HepG2 (cell line): ENCODE results near the gene SLC28A1. TPM values are rescaled to one million over a fixed set of nuclear protein-coding genes. Genes with fewer than 3 reads are reported as not detected.

Experiments
- AGO1 ChIP-seq: fragments of 200-400 bp; formaldehyde crosslinking; IDR thresholded peaks from 2 replicates; pipeline ENCODE4 v1.6.1; 2017; ENCODE audit warnings: mild to moderate bottlenecking, low read depth, low read length, moderate library complexity; ENCODE audit not compliant: poor library complexity, severe bottlenecking
- ARID5B ChIP-seq: IDR thresholded peaks from 2 replicates; pipeline ENCODE4 v1.4.0; 2020; ENCODE audit warnings: mild to moderate bottlenecking, missing genetic modification reagents
- ATF7-NPFF ChIP-seq: sonication (generic); formaldehyde crosslinking; IDR thresholded peaks from 2 replicates; pipeline ENCODE4 v1.8.1; 2023; ENCODE audit warnings: mild to moderate bottlenecking, low read depth, missing genetic modification reagents, moderate library complexity
- FOXA1 ChIP-seq, 2 experiments: fragments of 450-650 bp in 1 of 2; sonication (generic) in 1 of 2; formaldehyde crosslinking in 1 of 2; IDR thresholded peaks; 2 replicates each; pipeline versions ENCODE4 v1.4.0 to v1.6.1; 2016 to 2020; ENCODE audit warnings: missing genetic modification reagents in 1 of 2
- IKZF4 ChIP-seq: sonication (generic); formaldehyde crosslinking; IDR thresholded peaks from 2 replicates; pipeline ENCODE4 v1.5.1; 2020; ENCODE audit warnings: borderline replicate concordance, mild to moderate bottlenecking, low read depth, missing genetic modification reagents; ENCODE audit errors: not compliant biosample characterization
- MXD3 ChIP-seq: IDR thresholded peaks from 2 replicates; pipeline ENCODE4 v1.6.1; 2016; ENCODE audit warnings: mild to moderate bottlenecking, missing biosample characterization, missing genetic modification reagents
- POLR2AphosphoS5 ChIP-seq: IDR thresholded peaks from 2 replicates; pipeline ENCODE4 v1.6.1; 2012; ENCODE audit warnings: low read depth, low read length
- SAP130 ChIP-seq: IDR thresholded peaks from 2 replicates; pipeline ENCODE4 v1.6.1; 2016; ENCODE audit warnings: low read depth
- SOX5 ChIP-seq: IDR thresholded peaks from 2 replicates; pipeline ENCODE4 v1.6.1; 2016; ENCODE audit warnings: borderline replicate concordance
- ZBTB38 ChIP-seq: sonication (generic); formaldehyde crosslinking; IDR thresholded peaks from 2 replicates; pipeline ENCODE4 v1.5.1; 2020; ENCODE audit warnings: mild to moderate bottlenecking, missing genetic modification reagents
- ZNF24 ChIP-seq: fragments of 450-650 bp; IDR thresholded peaks from 2 replicates; pipeline ENCODE4 v1.6.1; 2017; ENCODE audit warnings: antibody characterized with exemption, mild to moderate bottlenecking
- ZNF431 ChIP-seq: sonication (generic); formaldehyde crosslinking; IDR thresholded peaks from 2 replicates; pipeline ENCODE4 v1.9.0; 2022; ENCODE audit warnings: missing genetic modification reagents, low read depth, mild to moderate bottlenecking, borderline replicate concordance
- ZNF564 ChIP-seq: sonication (generic); formaldehyde crosslinking; IDR thresholded peaks from 2 replicates; pipeline ENCODE4 v1.8.1; 2023; ENCODE audit warnings: mild to moderate bottlenecking, missing genetic modification reagents
- ZNF570 ChIP-seq: sonication (generic); formaldehyde crosslinking; IDR thresholded peaks from 2 replicates; pipeline ENCODE4 v1.4.0; 2020; ENCODE audit warnings: mild to moderate bottlenecking, missing genetic modification reagents, borderline replicate concordance
- ZNF577 ChIP-seq: sonication (generic); formaldehyde crosslinking; IDR thresholded peaks from 2 replicates; pipeline ENCODE4 v1.4.0; 2020; ENCODE audit warnings: mild to moderate bottlenecking, low read depth, missing genetic modification reagents, borderline replicate concordance
- ZNF609 ChIP-seq: sonication (generic); formaldehyde crosslinking; IDR thresholded peaks from 2 replicates; pipeline ENCODE4 v1.4.0; 2020; ENCODE audit warnings: mild to moderate bottlenecking, missing genetic modification reagents, borderline replicate concordance
- ZNF784 ChIP-seq: sonication (generic); formaldehyde crosslinking; IDR thresholded peaks from 2 replicates; pipeline ENCODE4 v1.5.1; 2020; ENCODE audit warnings: missing genetic modification reagents, mild to moderate bottlenecking, borderline replicate concordance
- polyA plus RNA-seq, 8 experiments: library from polyadenylated mRNA; depleted of rRNA in 3 of 8; stranded (reverse) in 7 of 8; unstranded in 1 of 8; fragments of >200 nt; fragmentation: Illumina TruSeq in 4 of 8; extraction: Trizol in 4 of 8; gene quantifications; 2 replicates each; pipeline versions ENCODE4 v1.2.1 to v1.2.3, GENCODE V29; 2011 to 2016; ENCODE audit warnings: low read depth in 4 of 8, missing spikeins in 1 of 8, mixed read lengths in 1 of 8; ENCODE audit not compliant: insufficient read depth in 1 of 8
- total RNA-seq, 5 experiments: library from RNA; depleted of rRNA; stranded (reverse); fragments of >200 nt; fragmentation: Illumina TruSeq; extraction: Trizol; gene quantifications; 2 replicates each; pipeline ENCODE4 v1.2.3, GENCODE V29; 2016; ENCODE audit warnings: low read depth in 1 of 5

Gene SLC28A1
- total and polyA plus RNA-seq, 2 of the 13 experiments (the other 11 are each of a cell fraction or from before 2014, with no cell fraction given): 0.31 to 5.8 TPM

GRCh38 chr15:84886211-84886983, 1.9 kb downstream of the SLC28A1 start (continued):
- TF ChIP-seq AGO1: no peak
- no peak for TF ChIP-seq MXD3 (CRISPR knock-in tag)
- peak; percentile 76 for TF ChIP-seq ARID5B (CRISPR knock-in tag)
- TF ChIP-seq ZNF570: no peak
- TF ChIP-seq ZNF564 (CRISPR knock-in tag): 0 out of 2 replicates have a peak, but pooled peaks have one; percentile 56
- no peak for TF ChIP-seq ZNF577 (CRISPR knock-in tag)
- TF ChIP-seq IKZF4 (CRISPR knock-in tag): no peak
- TF ChIP-seq POLR2AphosphoS5: peak; percentile 19; the same call in 1 of the 2 replicates
- peak; percentile 85 for TF ChIP-seq ZBTB38 (CRISPR knock-in tag)
- no peak for TF ChIP-seq FOXA1 (IDR thresholded peaks at IDR 0.05)
- 0 out of 2 replicates have a peak, but pooled peaks have one; percentile 1 for TF ChIP-seq FOXA1 (CRISPR knock-in tag; IDR thresholded peaks at IDR 0.05)
- TF ChIP-seq ZNF784: 0 out of 2 replicates have a peak, but pooled peaks have one; percentile 42
- 0 out of 2 replicates have a peak, but pooled peaks have one; percentile 39 for TF ChIP-seq ATF7-NPFF (CRISPR knock-in tag)
- TF ChIP-seq SOX5 (CRISPR knock-in tag): 0 out of 2 replicates have a peak, but pooled peaks have one; percentile 22
- no peak for TF ChIP-seq ZNF24
- TF ChIP-seq ZNF609 (CRISPR knock-in tag): peak; percentile 72
- TF ChIP-seq ZNF431 (CRISPR knock-in tag): peak; percentile 67; the same call in 1 of the 2 replicates
- peak; percentile 77 for TF ChIP-seq SAP130 (CRISPR knock-in tag)
